Fibroblast of lung (primary cell): Measurements from ENCODE around the gene IL36B. TPM values are rescaled to one million over a fixed set of nuclear protein-coding genes. Genes with fewer than 3 reads are reported as not detected.

Experiments used
- DNase-seq, 2 donors: peaks; one replicate each; pipeline versions ENCODE4 v3.0.0 to v3.0.0-alpha.2; 2010; ENCODE audit warnings: low read depth in 2 of 2
- H2AFZ ChIP-seq: 2 replicates; pipeline ENCODE4 v1.5.1; 2012; ENCODE audit warnings: low read length, control low read depth, inconsistent platforms
- H3K27ac ChIP-seq: 2 replicates; pipeline ENCODE4 v1.5.1; 2011; ENCODE audit warnings: low read length, control low read depth; ENCODE audit not compliant: insufficient read depth
- H3K27me3 ChIP-seq: 2 replicates; pipeline ENCODE4 v1.5.1; 2011; ENCODE audit warnings: mild to moderate bottlenecking, low read length; ENCODE audit not compliant: control insufficient read depth, insufficient read depth
- H3K36me3 ChIP-seq: 2 replicates; pipeline ENCODE4 v1.5.1; 2011; ENCODE audit warnings: low read length; ENCODE audit not compliant: control insufficient read depth, insufficient read depth
- H3K4me1 ChIP-seq: 2 replicates; pipeline ENCODE4 v1.5.1; 2011; ENCODE audit warnings: low read length; ENCODE audit not compliant: control insufficient read depth, insufficient read depth; ENCODE audit errors: extremely low read depth
- H3K4me2 ChIP-seq: 2 replicates; pipeline ENCODE4 v1.5.1; 2011; ENCODE audit warnings: low read length, control low read depth; ENCODE audit not compliant: insufficient read depth; ENCODE audit errors: extremely low read depth
- H3K4me3 ChIP-seq, 4 experiments: fragments of 200-600 bp in 1 of 4; sonication (generic) in 1 of 4; replicated peaks in 1 of 4; 2 replicates each; pipeline ENCODE4 v1.5.1; 2011 to 2016; ENCODE audit warnings: low read length in 4 of 4, low read depth in 3 of 4, mild to moderate bottlenecking in 3 of 4, control low read depth in 2 of 4, inconsistent platforms in 1 of 4, mixed read lengths in 1 of 4; ENCODE audit not compliant: insufficient read depth in 1 of 4; ENCODE audit errors: control extremely low read depth in 1 of 4
- H3K79me2 ChIP-seq: 2 replicates; pipeline ENCODE4 v1.5.1; 2012; ENCODE audit warnings: mild to moderate bottlenecking, low read length, inconsistent platforms; ENCODE audit not compliant: control insufficient read depth, insufficient read depth
- H3K9ac ChIP-seq: 2 replicates; pipeline ENCODE4 v1.5.1; 2011; ENCODE audit warnings: mild to moderate bottlenecking, low read length, control low read depth; ENCODE audit not compliant: insufficient read depth
- H3K9me3 ChIP-seq: 2 replicates; pipeline ENCODE4 v1.5.1; 2012; ENCODE audit warnings: low read depth, low read length; ENCODE audit not compliant: control insufficient read depth, insufficient read depth
- H4K20me1 ChIP-seq: 2 replicates; pipeline ENCODE4 v1.5.1; 2011; ENCODE audit warnings: low read length; ENCODE audit not compliant: control insufficient read depth, insufficient read depth; ENCODE audit errors: extremely low read depth
- CTCF ChIP-seq, 2 donors: IDR thresholded peaks in 1 of 2; conservative IDR thresholded peaks in 1 of 2; 1 replicate in 1 of 2; 2 replicates in 1 of 2; pipeline ENCODE4 v1.5.1; 2011 to 2012; ENCODE audit warnings: low read length in 2 of 2, control low read depth in 1 of 2, inconsistent platforms in 1 of 2, low read depth in 1 of 2, mild to moderate bottlenecking in 1 of 2
- EZH2 ChIP-seq: IDR thresholded peaks from 2 replicates; pipeline ENCODE4 v1.5.1; 2012; ENCODE audit warnings: low read length, control low read depth, mild to moderate bottlenecking; ENCODE audit errors: missing control alignments
- polyA plus RNA-seq, 2 donors: library from polyadenylated mRNA; depleted of rRNA in 1 of 2; stranded (reverse) in 1 of 2; unstranded in 1 of 2; fragments of >200 nt; gene quantifications; 2 replicates each; pipeline ENCODE4 v1.2.1, GENCODE V29; 2011 to 2012; ENCODE audit warnings: missing spikeins in 1 of 2
- total RNA-seq: library from RNA; depleted of rRNA; stranded (reverse); fragments of >200 nt; gene quantifications from 2 replicates; pipeline ENCODE4 v1.2.1, GENCODE V29; 2014

IL36B gene
- total and polyA plus RNA-seq, 2 donors (not counting 1 experiment from before 2014, with no cell fraction given): not detected

DNA sequence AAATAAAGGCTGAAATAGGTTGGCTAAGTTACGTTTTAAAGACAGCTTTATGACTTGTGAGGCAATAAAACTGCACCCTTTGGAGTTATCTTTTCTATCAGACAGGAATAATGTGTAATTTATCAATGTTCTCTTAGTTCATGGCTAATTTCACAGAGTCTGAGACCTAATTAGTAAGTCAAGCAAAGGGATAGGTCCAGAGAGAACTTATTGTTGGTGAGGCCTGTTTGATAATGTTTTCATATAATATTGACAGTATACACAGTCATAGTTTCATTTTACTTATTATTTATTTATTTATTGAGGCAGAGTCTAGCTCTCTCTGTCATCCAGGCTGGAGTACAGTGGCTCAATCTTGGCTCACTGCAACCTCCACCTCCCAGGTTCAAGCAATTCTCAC is 4.5 kb upstream of the IL36B start:
- Histone ChIP-seq H3K27me3 (no peaks in the 10 kb centered on the region), H3K79me2 (no peaks in the 10 kb centered on the region), H2AFZ (no peak overlapping the region), H3K4me3 (no peak overlapping the region), H3K9ac (no peak overlapping the region), H3K4me1 (no peaks in the 10 kb centered on the region), H3K4me2 (no peak overlapping the region), H3K9me3 (no peaks in the 10 kb centered on the region), H3K36me3 (no peaks in the 10 kb centered on the region), H4K20me1 (no peaks in the 10 kb centered on the region), H3K27ac (no peak overlapping the region)
- DNase-seq: no peak
- TF ChIP-seq EZH2: no peak
- no peak for TF ChIP-seq CTCF (conservative IDR thresholded peaks at IDR 0.05 in 1 of 2, IDR thresholded peaks at IDR 0.05 in 1 of 2; ENCODE audit: low read depth in 1 of 2, low read length in 2 of 2)

GRCh38 chr2:113056521-113056920 is 3.9 kb upstream of the IL36B start:
- Histone ChIP-seq H3K36me3 (no peaks in the 10 kb centered on the region), H3K9ac (no peak overlapping the region), H3K4me1 (no peaks in the 10 kb centered on the region), H3K4me3 (no peak overlapping the region), H3K9me3 (no peaks in the 10 kb centered on the region), H3K27ac (no peak overlapping the region), H3K4me2 (no peak overlapping the region), H4K20me1 (no peaks in the 10 kb centered on the region), H3K79me2 (no peaks in the 10 kb centered on the region), H2AFZ (no peak overlapping the region), H3K27me3 (no peaks in the 10 kb centered on the region)
- DNase-seq: no peak
- TF ChIP-seq EZH2 (no peak), CTCF (conservative IDR thresholded peaks at IDR 0.05 in 1 of 2, IDR thresholded peaks at IDR 0.05 in 1 of 2; ENCODE audit: low read depth in 1 of 2, low read length in 2 of 2) (no peak)

GRCh38 chr2:113054066-113054465 is 1.4 kb upstream of the IL36B start:
- H3K27ac ChIP-seq: no peak overlapping the region
- H3K36me3 ChIP-seq: no peaks in the 10 kb centered on the region
- H3K4me3 ChIP-seq: no peak overlapping the region
- no peak for TF ChIP-seq EZH2
- TF ChIP-seq CTCF (conservative IDR thresholded peaks at IDR 0.05 in 1 of 2, IDR thresholded peaks at IDR 0.05 in 1 of 2; ENCODE audit: low read depth in 1 of 2, low read length in 2 of 2): no peak
- no peaks in the 10 kb centered on the region for H3K79me2 ChIP-seq
- H3K4me2 ChIP-seq: no peak overlapping the region
- DNase-seq: no peak
- H3K27me3 ChIP-seq: no peaks in the 10 kb centered on the region
- no peak overlapping the region for H2AFZ ChIP-seq
- no peak overlapping the region for H3K9ac ChIP-seq
- no peaks in the 10 kb centered on the region for H4K20me1 ChIP-seq
- no peaks in the 10 kb centered on the region for H3K4me1 ChIP-seq
- no peaks in the 10 kb centered on the region for H3K9me3 ChIP-seq
